ENCODE data around the gene PI4KB.

GRCh38 chr1:151293093-151293492 lies 34.1 kb downstream of the PI4KB start:
- TF ChIP-seq EZH2 (IDR thresholded peaks at IDR 0.05) (no peak), POLR2AphosphoS5 (IDR thresholded peaks at IDR 0.05; ENCODE audit: borderline replicate concordance, low read depth, low read length) (no peak), FOXP2 (optimal IDR thresholded peaks at IDR 0.05; ENCODE audit: control extremely low read depth, extremely low read length, insufficient read depth) (no peak)

All from SK-N-MC (cell line).